GM12875 (cell line): ENCODE data around the gene GRAP.
A peak's percentile ranks its signal among the peaks of the same experiment; 100 is the strongest.

Experiments
- H3K4me3 ChIP-seq: one replicate; pipeline ENCODE4 v1.5.1; 2011; ENCODE audit warnings: low read depth, low read length, control low read depth
- CTCF ChIP-seq: IDR thresholded peaks from 2 replicates; pipeline ENCODE4 v1.5.1; 2011; ENCODE audit warnings: low read depth, mild to moderate bottlenecking, control low read depth, inconsistent platforms, low read length, moderate library complexity, borderline replicate concordance; ENCODE audit not compliant: insufficient read depth

GRAP gene

GRCh38 chr17:19006698-19007097, 40.1 kb downstream of the GRAP start:
- TF ChIP-seq CTCF = no peak
- H3K4me3 ChIP-seq = no peak overlapping the region

- no peak overlapping the region for H3K4me3 ChIP-seq
- TF ChIP-seq CTCF = no peak
Measured at GRCh38 chr17:19005789-19006430, 40.8 kb downstream of the GRAP start.

- no peak for TF ChIP-seq CTCF
- peak overlapping the region; percentile 79 for H3K4me3 ChIP-seq
Measured at GRCh38 chr17:19005137-19005773, 41.5 kb downstream of the GRAP start.

GRCh38 chr17:19004421-19005136, 42.2 kb downstream of the GRAP start, which contains the start of gene FAM83G:
TSS of gene FAM83G (minus strand) at chr17:19004764. CDS start at chr17:19004041, 723 bp downstream.
- peak within 1 kb of the TSS; percentile 79 for H3K4me3 ChIP-seq
- no peak for TF ChIP-seq CTCF

GRCh38 chr17:19003543-19004420, 43.0 kb downstream of the GRAP start:
- peak overlapping the region; percentile 79 for H3K4me3 ChIP-seq
- no peak for TF ChIP-seq CTCF

- no peak for TF ChIP-seq CTCF
- H3K4me3 ChIP-seq = peak overlapping the region; percentile 79
Measured at GRCh38 chr17:19002805-19003542, 43.8 kb downstream of the GRAP start.
